ENCODE data around the gene PPIF.

Gene PPIF

GRCh38 chr10:79392020-79392398, 44.7 kb downstream of the PPIF start:
- Histone ChIP-seq H3K9me3 (ENCODE audit: control insufficient read depth, insufficient read depth, low read length) (no peaks in the 10 kb centered on the region), H3K4me3 (ENCODE audit: low read length) (no peak overlapping the region), H3K36me3 (ENCODE audit: control insufficient read depth, low read length) (no peaks in the 10 kb centered on the region), H3K4me1 (ENCODE audit: control insufficient read depth, low read length) (peaks cover 6% of the 10 kb centered on the region), H3F3A (ENCODE audit: control insufficient read depth, insufficient read depth) (no peaks in the 10 kb centered on the region), H3K79me2 (ENCODE audit: control insufficient read depth, low read length) (no peaks in the 10 kb centered on the region), H3K27ac (ENCODE audit: low read depth, low read length) (no peak overlapping the region), H3K4me2 (ENCODE audit: low read length) (no peak overlapping the region), H3K9me2 (replicated peaks; ENCODE audit: control insufficient read depth, low read length) (no peaks in the 10 kb centered on the region), H4K20me1 (ENCODE audit: control insufficient read depth, insufficient read depth, low read depth, low read length) (no peaks in the 10 kb centered on the region), H3K27me3 (ENCODE audit: control insufficient read depth, low read length) (peaks cover 4% of the 10 kb centered on the region; the same call in 1 of the 2 replicates)
- TF ChIP-seq EZH2phosphoT487 (IDR thresholded peaks at IDR 0.05; ENCODE audit: borderline replicate concordance, low read length) (no peak), CTCF (IDR thresholded peaks at IDR 0.05; ENCODE audit: low read depth, low read length, poor library complexity, severe bottlenecking) (no peak)

- Histone ChIP-seq H3K4me3 (ENCODE audit: low read length) (no peak overlapping the region), H3K9me3 (ENCODE audit: control insufficient read depth, insufficient read depth, low read length) (no peaks in the 10 kb centered on the region), H3K79me2 (ENCODE audit: control insufficient read depth, low read length) (no peaks in the 10 kb centered on the region), H3K36me3 (ENCODE audit: control insufficient read depth, low read length) (no peaks in the 10 kb centered on the region), H3F3A (ENCODE audit: control insufficient read depth, insufficient read depth) (no peaks in the 10 kb centered on the region), H4K20me1 (ENCODE audit: control insufficient read depth, insufficient read depth, low read depth, low read length) (no peaks in the 10 kb centered on the region), H3K27ac (ENCODE audit: low read depth, low read length) (no peak overlapping the region), H3K9me2 (replicated peaks; ENCODE audit: control insufficient read depth, low read length) (no peaks in the 10 kb centered on the region), H3K27me3 (ENCODE audit: control insufficient read depth, low read length) (peaks cover 4% of the 10 kb centered on the region; the same call in 1 of the 2 replicates), H3K4me2 (ENCODE audit: low read length) (no peak overlapping the region), H3K4me1 (ENCODE audit: control insufficient read depth, low read length) (peaks cover 6% of the 10 kb centered on the region)
- no peak for TF ChIP-seq EZH2phosphoT487 (IDR thresholded peaks at IDR 0.05; ENCODE audit: borderline replicate concordance, low read length)
- TF ChIP-seq CTCF (IDR thresholded peaks at IDR 0.05; ENCODE audit: low read depth, low read length, poor library complexity, severe bottlenecking) = no peak
Observed at GRCh38 chr10:79392506-79393176, 45.4 kb downstream of the PPIF start.

- no peak overlapping the region for H3K4me2 ChIP-seq (ENCODE audit: low read length)
- H3K27me3 ChIP-seq (ENCODE audit: control insufficient read depth, low read length) = peaks cover 9% of the 10 kb centered on the region; the same call in 1 of the 2 replicates
- no peak overlapping the region for H3K4me3 ChIP-seq (ENCODE audit: low read length)
- no peaks in the 10 kb centered on the region for H3K79me2 ChIP-seq (ENCODE audit: control insufficient read depth, low read length)
- H3K36me3 ChIP-seq (ENCODE audit: control insufficient read depth, low read length) = no peaks in the 10 kb centered on the region
- no peaks in the 10 kb centered on the region for H4K20me1 ChIP-seq (ENCODE audit: control insufficient read depth, insufficient read depth, low read depth, low read length)
- H3F3A ChIP-seq (ENCODE audit: control insufficient read depth, insufficient read depth) = no peaks in the 10 kb centered on the region
- no peaks in the 10 kb centered on the region for H3K9me2 ChIP-seq (replicated peaks; ENCODE audit: control insufficient read depth, low read length)
- H3K9me3 ChIP-seq (ENCODE audit: control insufficient read depth, insufficient read depth, low read length) = no peaks in the 10 kb centered on the region
- H3K4me1 ChIP-seq (ENCODE audit: control insufficient read depth, low read length) = peaks cover 6% of the 10 kb centered on the region
- no peak for TF ChIP-seq CTCF (IDR thresholded peaks at IDR 0.05; ENCODE audit: low read depth, low read length, poor library complexity, severe bottlenecking)
- TF ChIP-seq EZH2phosphoT487 (IDR thresholded peaks at IDR 0.05; ENCODE audit: borderline replicate concordance, low read length) = no peak
- no peak overlapping the region for H3K27ac ChIP-seq (ENCODE audit: low read depth, low read length)
Observed at GRCh38 chr10:79393221-79393923, 46.1 kb downstream of the PPIF start.
